Measurements from ENCODE around the gene WDFY1. TPM values are rescaled to one million over a fixed set of nuclear protein-coding genes. Genes with fewer than 3 reads are reported as not detected.
A peak's percentile ranks its signal among the peaks of the same experiment; 100 is the strongest.

Gene WDFY1
- total and polyA plus RNA-seq, 9 of the 15 experiments (the other 6 are each of a cell fraction or from before 2014, with no cell fraction given), result 5.4 to 27.6 (median 17.5) TPM

DNA sequence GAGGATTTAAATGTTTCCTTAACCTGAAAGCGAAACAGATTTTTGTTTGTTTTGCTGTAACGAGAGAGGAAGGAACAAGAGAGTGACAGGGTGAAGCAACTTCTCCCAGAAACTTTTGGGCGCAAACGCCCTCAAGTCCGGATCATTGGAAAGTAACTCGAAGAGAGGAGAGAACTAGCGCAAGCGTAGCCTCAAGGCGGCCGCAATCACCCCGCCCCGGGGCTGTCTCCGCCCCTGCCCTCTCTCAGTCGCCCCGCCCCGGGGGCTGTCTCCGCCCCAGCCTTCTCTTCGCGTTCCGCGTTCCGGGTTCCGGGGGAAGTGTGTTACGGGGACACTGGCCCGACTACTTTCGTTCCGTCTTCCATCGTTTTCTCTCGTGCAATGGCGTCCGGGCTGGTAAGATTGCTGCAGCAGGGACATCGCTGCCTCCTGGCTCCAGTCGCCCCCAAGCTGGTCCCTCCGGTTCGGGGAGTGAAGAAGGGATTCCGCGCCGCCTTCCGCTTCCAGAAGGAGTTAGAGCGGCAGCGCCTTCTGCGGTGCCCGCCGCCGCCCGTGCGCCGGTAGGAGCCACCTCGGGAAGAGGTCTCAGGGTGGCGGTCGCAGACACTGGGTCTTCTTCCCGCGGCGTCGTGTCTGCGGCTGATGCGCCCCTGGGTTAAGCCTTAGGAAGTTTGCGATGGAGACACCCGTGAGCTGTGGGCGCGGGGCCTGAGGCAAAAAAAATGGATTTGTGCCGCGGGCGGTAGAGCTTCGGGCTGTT, 12.1 kb upstream of the WDFY1 start, which contains the start of gene MRPL44 (continued):
- TF ChIP-seq, protein P1, sequence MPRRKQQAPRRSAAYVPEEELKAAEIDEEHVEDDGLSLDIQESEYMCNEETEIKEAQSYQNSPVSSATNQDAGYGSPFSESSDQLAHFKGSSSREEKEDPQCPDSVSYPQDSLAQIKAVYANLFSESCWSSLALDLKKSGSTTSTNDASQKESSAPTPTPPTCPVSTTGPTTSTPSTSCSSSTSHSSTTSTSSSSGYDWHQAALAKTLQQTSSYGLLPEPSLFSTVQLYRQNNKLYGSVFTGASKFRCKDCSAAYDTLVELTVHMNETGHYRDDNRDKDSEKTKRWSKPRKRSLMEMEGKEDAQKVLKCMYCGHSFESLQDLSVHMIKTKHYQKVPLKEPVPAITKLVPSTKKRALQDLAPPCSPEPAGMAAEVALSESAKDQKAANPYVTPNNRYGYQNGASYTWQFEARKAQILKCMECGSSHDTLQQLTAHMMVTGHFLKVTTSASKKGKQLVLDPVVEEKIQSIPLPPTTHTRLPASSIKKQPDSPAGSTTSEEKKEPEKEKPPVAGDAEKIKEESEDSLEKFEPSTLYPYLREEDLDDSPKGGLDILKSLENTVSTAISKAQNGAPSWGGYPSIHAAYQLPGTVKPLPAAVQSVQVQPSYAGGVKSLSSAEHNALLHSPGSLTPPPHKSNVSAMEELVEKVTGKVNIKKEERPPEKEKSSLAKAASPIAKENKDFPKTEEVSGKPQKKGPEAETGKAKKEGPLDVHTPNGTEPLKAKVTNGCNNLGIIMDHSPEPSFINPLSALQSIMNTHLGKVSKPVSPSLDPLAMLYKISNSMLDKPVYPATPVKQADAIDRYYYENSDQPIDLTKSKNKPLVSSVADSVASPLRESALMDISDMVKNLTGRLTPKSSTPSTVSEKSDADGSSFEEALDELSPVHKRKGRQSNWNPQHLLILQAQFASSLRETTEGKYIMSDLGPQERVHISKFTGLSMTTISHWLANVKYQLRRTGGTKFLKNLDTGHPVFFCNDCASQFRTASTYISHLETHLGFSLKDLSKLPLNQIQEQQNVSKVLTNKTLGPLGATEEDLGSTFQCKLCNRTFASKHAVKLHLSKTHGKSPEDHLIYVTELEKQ (CRISPR knock-in tag; IDR thresholded peaks at IDR 0.05), result no peak
- TF ChIP-seq SETDB1 (IDR thresholded peaks at IDR 0.05; ENCODE audit: low read length) (no peak), DACH1 (IDR thresholded peaks at IDR 0.05; ENCODE audit: partially characterized antibody) (no peak), U2AF1 (optimal IDR thresholded peaks at IDR 0.05; ENCODE audit: low read depth, low read length) (no peak), KDM4B (IDR thresholded peaks at IDR 0.05; ENCODE audit: borderline replicate concordance in 2 of 2, low read depth in 1 of 2) (peak in 1 of 2 experiments; percentile 90; a peak in 1 of 4 replicates), YBX1 (IDR thresholded peaks at IDR 0.05) (no peak), HNRNPH1 (optimal IDR thresholded peaks at IDR 0.05; ENCODE audit: low read depth, low read length) (no peak), SNRNP70 (optimal IDR thresholded peaks at IDR 0.05; ENCODE audit: low read depth, low read length) (no peak), TCFL5 (CRISPR knock-in tag; conservative IDR thresholded peaks at IDR 0.05) (no peak), KLF13 (tag; IDR thresholded peaks at IDR 0.05; ENCODE audit: borderline replicate concordance, low read depth) (no peak), STAT5A (IDR thresholded peaks at IDR 0.05; ENCODE audit: borderline replicate concordance, low read length) (no peak)
- TF ChIP-seq, protein P2, sequence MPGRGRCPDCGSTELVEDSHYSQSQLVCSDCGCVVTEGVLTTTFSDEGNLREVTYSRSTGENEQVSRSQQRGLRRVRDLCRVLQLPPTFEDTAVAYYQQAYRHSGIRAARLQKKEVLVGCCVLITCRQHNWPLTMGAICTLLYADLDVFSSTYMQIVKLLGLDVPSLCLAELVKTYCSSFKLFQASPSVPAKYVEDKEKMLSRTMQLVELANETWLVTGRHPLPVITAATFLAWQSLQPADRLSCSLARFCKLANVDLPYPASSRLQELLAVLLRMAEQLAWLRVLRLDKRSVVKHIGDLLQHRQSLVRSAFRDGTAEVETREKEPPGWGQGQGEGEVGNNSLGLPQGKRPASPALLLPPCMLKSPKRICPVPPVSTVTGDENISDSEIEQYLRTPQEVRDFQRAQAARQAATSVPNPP (IDR thresholded peaks at IDR 0.05; ENCODE audit: borderline replicate concordance, insufficient read depth, insufficient read length), result no peak
- TF ChIP-seq, protein P3, sequence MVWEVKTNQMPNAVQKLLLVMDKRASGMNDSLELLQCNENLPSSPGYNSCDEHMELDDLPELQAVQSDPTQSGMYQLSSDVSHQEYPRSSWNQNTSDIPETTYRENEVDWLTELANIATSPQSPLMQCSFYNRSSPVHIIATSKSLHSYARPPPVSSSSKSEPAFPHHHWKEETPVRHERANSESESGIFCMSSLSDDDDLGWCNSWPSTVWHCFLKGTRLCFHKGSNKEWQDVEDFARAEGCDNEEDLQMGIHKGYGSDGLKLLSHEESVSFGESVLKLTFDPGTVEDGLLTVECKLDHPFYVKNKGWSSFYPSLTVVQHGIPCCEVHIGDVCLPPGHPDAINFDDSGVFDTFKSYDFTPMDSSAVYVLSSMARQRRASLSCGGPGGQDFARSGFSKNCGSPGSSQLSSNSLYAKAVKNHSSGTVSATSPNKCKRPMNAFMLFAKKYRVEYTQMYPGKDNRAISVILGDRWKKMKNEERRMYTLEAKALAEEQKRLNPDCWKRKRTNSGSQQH (CRISPR knock-in tag; IDR thresholded peaks at IDR 0.05), result no peak
- TF ChIP-seq, protein P4, sequence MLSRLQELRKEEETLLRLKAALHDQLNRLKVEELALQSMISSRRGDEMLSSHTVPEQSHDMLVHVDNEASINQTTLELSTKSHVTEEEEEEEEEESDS (CRISPR knock-in tag; IDR thresholded peaks at IDR 0.05), result no peak
- TF ChIP-seq, protein P5, sequence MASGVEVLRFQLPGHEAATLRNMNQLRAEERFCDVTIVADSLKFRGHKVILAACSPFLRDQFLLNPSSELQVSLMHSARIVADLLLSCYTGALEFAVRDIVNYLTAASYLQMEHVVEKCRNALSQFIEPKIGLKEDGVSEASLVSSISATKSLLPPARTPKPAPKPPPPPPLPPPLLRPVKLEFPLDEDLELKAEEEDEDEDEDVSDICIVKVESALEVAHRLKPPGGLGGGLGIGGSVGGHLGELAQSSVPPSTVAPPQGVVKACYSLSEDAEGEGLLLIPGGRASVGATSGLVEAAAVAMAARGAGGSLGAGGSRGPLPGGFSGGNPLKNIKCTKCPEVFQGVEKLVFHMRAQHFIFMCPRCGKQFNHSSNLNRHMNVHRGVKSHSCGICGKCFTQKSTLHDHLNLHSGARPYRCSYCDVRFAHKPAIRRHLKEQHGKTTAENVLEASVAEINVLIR (CRISPR knock-in tag; IDR thresholded peaks at IDR 0.05), result no peak
- TF ChIP-seq, protein P6, sequence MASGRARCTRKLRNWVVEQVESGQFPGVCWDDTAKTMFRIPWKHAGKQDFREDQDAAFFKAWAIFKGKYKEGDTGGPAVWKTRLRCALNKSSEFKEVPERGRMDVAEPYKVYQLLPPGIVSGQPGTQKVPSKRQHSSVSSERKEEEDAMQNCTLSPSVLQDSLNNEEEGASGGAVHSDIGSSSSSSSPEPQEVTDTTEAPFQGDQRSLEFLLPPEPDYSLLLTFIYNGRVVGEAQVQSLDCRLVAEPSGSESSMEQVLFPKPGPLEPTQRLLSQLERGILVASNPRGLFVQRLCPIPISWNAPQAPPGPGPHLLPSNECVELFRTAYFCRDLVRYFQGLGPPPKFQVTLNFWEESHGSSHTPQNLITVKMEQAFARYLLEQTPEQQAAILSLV (tag; IDR thresholded peaks at IDR 0.05), result no peak

All from K562 (cell line).